HG02938 (cell line): ENCODE results near the gene SH3GL1.
"Not testable (repeated sequence)": the region's sequence is repeated elsewhere in the genome, so short reads cannot be mapped to it uniquely, and the experiment has no call there.

Experiments used
- ATAC-seq: cut with Tn5 transposase; IDR thresholded peaks from one replicate; pipeline ENCODE4 v1.9.1; 2021; ENCODE audit warnings: mild to moderate bottlenecking, moderate library complexity; ENCODE audit not compliant: unreplicated experiment

Gene SH3GL1

GRCh38 chr19:4347521-4347920, 52.8 kb downstream of the SH3GL1 start:
- ATAC-seq, result no peak

DNA sequence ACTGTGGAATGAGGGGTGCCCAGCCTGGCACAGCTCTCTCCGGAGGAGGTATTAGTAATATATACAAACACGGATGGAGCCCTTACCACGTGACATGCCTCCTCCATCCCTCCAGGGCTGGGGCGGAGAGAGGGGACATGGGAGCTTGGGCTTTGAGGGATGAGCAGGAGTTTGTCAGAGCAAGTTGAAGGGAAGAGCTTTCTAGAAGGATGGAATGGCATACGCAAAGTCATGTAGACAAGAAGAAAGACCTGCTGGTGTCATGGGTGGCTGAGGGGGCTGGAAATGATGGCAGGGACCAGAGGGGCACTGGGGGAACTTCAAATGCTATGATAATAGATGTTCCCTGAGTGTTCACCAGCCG, 54.3 kb downstream of the SH3GL1 start:
- ATAC-seq, result no peak

DNA sequence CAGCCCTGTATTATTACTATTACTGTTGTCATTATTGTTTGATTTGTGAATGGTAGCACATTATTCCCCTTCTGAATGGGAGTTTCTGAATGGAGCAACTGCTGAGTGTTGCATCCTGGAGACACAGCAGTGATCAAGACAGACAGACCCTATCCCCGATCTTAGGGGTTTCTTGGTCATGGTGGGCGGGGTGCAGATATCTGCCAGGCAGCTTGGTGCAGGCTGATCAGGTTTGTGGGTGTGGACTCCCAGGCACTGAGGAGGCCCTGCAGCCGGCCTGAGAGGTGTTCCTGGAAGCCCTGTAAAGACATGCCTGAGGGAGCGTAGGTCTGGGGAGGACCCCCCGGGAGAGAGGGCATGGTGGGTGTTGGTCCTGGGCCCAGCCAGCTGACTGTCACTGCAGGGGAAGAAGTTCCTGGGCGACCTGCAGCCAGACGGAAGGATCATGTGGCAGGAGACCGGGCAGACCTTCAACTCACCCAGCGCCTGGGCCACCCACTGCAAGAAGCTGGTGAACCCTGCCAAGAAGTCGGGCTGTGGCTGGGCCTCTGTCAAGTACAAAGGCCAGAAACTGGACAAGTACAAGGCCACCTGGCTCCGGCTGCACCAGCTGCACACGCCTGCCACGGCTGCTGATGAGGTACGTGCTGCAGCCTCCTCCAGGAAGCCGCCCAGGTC, 54.9 kb downstream of the SH3GL1 start:
- ATAC-seq, result no peak

GRCh38 chr19:4343370-4344307, 56.7 kb downstream of the SH3GL1 start, which contains the start of gene MPND:
Gene MPND, plus strand, starts transcription at chr19:4343562. Its CDS starts 32 bp downstream, at chr19:4343594.
- ATAC-seq, result peak; percentile 38

DNA sequence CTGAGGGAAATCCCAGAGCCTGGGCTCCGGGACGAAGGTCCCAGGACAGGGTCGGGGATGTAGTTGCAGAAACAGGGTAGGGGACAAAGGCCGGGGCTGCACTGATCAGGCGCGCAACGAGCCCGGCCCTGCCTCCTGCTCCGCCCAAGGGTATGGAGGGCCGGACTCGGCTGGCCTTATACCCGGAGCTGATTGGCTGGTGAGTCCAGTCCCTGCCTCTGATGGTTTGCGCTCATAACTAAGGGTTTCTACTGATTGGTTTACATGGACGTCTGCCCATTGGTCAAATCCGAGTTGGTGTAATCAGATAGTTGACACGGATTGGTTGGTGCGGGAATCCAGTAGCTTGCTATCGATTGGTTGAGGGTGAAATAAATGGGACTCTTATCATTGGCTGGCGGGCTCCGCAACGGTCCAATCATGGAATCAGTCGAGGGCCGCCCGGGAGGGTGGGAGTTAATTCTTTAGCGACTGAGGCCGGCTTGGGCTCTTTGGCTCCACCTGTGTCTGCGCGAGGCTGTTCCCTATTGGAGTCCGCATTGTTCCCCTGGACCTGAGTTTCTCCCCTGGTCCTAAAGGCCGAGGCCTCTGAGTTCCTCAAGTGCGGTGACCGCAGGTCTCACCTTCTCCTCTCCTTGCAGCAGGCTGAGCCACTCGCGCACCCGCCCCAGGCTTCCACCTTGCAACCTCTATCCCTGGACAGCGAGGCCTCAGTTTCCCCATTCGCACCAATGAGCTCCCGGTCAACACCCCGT, 57.6 kb downstream of the SH3GL1 start:
- ATAC-seq, result peak; percentile 86

GRCh38 chr19:4342314-4342614, 58.1 kb downstream of the SH3GL1 start:
- ATAC-seq, result no peak

DNA sequence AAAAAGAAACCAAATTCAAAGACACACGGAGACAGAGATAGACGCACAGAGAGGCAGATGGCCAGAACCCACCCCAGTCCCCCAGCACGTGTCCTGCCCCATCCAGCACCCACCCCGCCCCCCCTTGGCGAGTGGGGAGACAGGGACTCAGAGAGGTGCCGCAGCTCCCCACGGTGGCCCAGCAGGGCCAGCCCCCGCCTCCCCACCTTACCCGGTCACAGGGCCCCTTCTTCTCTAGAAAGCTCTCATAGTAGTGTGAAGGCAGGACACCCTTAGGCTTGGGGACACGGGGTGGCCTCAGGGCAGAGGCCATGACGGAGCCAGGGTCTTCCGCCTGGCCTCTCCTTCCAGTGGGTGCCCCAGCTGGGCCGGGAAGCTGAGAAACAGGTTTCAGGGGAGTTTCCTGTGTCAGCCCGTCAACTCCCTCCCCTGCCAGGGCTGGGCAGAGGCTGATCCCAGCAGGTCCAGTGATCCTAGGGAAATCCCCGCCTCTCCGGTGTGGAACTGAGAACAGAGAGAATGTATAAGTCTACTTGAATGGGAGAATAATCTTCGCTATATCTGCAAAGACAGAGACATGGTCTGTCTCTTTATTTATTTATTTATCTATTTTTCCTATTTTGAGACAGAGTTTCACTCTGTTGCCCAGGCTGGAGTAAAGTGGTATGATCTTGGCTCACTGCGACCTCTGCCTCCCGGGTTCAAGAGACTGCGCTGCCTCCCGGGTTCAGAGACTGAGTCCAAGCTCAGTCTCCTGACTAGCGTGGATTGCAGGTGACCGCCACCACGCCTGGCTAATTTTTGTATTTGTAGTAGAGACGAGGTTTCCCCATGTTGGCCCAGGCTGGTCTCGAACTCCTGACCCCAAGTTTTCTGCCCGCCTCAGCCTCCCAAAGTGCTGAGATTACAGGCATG, 61.6 kb downstream of the SH3GL1 start, which contains the start of gene STAP2:
STAP2 (minus strand) TSS at position 387 of the 915 bp plus-strand sequence; CDS start at position 313, 74 bp downstream.
- no peak for ATAC-seq

- no peak for ATAC-seq
Observed at GRCh38 chr19:4337906-4338440, 62.4 kb downstream of the SH3GL1 start.

DNA sequence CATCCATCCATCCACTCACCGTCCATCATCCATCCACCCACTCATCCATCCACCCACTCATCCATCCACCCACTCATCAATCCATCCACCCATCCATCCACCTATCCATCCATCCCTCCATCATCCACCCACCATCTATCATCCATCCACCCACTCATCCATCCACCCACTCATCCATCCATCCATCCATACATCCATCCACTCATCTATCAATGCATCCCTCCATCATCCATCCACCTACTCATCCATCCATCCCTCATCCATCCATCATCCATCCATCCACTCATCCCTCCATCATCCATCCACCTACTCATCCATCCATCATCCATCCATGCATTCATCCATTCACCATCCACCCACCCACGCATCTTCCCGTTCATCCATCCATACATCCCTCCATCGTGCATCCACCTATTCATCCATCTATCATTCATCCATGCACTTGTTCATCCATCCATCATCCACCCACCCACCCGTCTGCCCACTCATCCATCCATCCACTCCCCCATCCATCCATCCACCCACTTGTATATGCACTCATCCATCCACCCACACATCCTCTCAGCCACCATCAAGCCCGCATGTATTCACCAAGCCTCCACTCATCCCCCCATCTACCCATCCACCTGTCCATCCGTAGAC, 65.3 kb downstream of the SH3GL1 start:
- ATAC-seq, result no peak

DNA sequence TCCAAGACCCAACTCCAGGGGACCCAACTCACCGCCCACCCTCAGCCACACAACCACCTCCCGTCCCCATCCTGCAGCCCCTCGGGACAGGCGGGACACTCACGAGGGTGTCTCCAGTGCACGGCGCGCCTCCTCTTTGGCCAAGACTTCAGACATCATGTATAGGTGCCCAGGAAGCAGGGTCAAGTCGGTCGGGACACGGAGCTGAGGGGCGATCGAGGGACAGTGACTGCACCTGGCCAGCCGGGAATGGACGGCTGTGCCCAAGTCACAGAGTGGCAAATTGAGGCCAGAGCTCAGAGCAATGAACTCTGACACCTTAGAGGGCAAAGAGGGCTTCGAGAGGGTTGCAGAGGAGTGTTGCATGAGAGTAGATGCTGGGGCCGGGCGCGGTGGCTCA, 70.5 kb downstream of the SH3GL1 start:
- ATAC-seq, result no peak

DNA sequence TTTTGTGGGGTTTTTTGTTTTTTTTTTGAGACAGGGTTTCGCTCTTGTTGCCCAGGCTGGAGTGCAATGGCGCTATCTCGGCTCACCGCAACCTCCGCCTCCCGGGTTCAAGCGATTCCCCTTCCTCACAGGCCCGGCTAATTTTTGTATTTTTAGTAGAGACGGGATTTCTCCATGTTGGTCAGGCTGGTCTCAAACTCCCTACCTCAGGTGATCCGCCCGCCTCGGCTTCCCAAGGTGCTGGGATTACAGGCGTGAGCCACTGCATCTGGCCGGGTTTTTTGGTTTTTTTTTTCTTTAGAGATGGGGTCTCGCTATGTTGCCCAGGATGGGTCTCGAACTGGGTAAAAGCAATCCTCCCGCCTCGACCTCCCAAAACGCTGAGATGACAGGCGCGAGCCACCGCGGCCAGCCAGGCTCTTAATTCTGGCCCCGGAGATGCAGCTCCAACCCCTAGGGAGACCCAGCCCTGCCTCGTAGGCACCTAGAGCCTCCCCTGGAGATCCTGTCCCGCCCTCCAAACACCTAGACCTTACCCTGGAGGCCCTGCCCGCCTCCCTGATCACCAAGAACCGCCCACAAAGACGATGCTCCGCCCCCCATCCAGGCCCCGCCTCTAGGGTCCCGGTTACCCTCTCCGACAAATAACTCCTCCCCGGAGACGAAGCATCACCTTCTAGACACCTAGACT, 71.2 kb downstream of the SH3GL1 start:
- ATAC-seq, result not testable (repeated sequence)

DNA sequence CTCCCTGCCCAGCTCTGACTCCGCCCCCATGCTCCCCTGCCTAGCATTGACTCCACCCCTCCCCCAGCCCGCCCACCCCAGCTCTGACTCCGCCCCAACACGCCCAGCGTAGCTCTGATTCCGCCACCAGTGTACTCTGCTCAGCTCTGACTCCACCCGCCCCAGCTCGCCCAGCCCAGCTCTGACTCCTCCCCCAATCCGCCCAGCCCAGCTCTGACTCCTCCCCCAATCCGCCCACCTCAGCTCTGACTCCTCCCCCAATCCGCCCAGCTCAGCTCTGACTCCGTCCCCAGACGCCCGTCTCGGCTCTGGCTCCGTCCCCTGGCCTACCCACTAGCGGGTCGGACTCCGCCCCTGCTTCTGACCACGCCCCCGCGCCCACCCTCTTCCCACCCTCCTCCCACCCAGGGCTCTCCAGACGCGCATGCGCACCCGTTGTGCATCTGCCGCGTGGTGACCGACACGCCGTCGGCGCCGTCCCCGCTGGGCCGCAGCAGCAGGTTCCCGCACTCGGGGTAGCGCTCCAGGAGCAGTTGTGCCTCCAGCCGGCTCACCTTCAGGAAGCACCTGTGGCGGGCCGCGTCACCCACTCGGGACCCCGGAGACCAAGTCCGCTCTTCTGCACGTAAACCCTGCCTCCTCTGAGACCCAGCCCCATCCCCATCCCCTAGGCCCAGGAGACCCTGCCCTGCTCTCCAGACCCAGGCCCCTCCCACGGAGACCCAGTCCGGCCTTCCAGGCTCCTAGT, 71.9 kb downstream of the SH3GL1 start:
- ATAC-seq, result peak; percentile 71

DNA sequence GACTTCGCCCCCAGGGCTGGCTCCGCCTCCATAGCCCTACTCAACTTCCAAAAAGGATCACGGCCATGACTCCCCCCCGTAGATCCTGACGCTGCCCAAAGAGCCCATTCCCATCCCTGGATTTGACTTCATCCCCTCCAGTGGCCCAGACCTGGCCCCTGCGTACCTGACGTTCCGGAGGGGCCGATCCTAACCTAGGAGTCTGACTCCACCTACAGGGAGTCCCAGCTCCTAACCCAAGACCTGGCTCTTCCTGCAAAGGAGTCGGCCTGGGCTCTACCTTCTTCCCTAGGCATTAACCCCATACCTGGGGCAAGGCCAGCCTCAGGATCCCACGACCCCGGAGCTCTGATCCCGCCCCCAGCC, 72.5 kb downstream of the SH3GL1 start:
- peak; percentile 8 for ATAC-seq

- no peak for ATAC-seq
Observed at GRCh38 chr19:4327252-4327876, 73.0 kb downstream of the SH3GL1 start.

DNA sequence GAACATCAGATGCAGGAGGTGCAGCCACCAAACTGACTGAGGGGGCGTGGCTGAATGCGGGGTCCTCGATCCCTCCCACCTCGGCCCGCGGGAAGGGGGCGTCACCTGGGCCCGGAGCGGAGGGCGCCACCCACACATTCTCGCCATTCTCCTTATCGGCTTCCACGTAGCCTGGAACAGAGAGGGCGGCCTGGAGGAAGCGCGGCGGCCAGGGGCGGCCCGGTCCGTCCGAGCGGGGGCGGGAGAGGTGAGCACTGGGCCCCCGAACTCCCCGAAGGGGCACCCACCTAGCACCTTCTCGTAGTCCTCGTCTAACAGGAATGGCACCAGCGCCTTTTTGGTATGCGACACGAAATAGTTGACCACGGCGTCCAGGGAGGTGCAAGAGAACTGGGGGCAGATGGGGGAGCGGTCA, 73.5 kb downstream of the SH3GL1 start:
- ATAC-seq, result no peak

DNA sequence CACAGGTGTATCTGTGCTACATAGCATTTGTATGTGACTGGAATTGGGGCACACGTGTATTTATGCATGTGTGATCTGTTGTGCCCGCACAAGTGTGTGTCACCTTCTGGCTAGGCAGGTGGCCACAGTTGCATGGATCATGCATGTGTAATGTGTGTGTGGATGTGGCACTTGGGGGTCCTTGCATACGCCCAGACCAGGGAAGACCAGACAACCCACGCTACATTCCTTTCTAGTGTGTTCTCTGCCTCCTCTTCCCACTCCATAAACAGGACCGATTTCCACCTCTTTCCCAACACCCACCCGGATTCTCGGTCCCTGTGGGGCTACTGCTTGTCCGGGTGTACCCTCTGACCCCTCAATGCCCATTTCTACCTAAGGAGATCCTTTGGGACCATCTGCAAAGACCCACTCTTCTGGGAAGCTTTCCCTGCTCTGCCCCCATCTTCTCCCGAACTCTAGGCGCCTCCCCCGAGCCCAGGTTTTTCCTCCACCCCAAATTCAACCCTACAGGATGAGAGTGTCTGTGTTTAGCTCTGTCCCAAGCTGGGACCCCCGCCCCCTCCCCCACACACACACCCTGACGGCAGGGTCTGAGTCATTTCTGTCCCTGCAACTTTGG, 74.0 kb downstream of the SH3GL1 start:
- ATAC-seq, result no peak

- no peak for ATAC-seq
Observed at GRCh38 chr19:4324228-4324627, 76.1 kb downstream of the SH3GL1 start.
